Activated CD8-positive, alpha-beta memory T cell treated with anti-CD3 and anti-CD28 coated beads, Interleukin-2, amount 50 U/mL, for 1 hour (primary cell): ENCODE data around the gene HTR2A.
A peak's percentile ranks its signal among the peaks of the same experiment; 100 is the strongest.
"Not testable (repeated sequence)": the region's sequence is repeated elsewhere in the genome, so short reads cannot be mapped to it uniquely, and the experiment has no call there.

ENCODE experiments used
- DNase-seq: peaks from one replicate; pipeline ENCODE4 v3.0.0-alpha.2; 2020; ENCODE audit errors: extremely low read depth

Gene HTR2A

DNA sequence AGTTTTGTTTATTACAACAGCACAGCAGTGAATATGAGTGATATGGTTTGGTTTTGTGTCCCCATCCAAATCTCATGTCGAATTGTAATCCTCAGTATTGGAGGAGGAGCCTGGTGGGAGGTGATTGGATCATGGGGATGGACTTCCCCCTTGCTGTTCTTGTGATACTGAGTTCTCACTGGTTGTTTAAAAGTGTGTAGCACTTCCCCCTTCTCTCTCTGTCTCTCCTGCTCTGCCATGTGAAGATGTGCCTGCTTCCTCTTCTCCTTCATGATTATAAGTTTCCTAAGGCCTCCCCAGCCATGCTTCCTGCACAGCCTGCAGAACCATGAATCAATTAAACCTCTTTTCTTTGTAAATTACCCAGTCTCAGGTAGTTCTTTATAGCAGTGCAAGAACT lies 91.9 kb downstream of the HTR2A start:
- DNase-seq, result not testable (repeated sequence)

DNA sequence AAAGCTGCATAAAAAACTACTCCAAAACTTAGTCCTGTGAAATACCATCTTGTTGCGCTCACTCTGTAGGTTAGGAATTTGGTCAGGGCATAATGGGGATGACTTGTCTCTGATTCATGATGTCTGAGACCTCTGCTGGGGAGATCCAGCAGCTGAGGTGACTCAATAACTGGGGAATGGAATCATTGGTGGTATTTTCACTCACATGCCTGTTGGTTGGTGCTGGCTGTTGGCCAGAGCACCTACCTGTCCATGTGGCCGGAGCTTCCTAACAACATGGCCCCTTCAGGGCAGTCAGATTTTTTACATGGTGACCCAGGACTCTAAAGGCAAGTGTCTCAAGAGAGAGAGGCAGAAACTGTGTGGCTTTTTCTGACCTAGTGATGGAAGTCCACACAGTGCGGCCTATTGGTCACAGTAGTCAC lies 92.5 kb downstream of the HTR2A start:
- DNase-seq, result no peak

DNA sequence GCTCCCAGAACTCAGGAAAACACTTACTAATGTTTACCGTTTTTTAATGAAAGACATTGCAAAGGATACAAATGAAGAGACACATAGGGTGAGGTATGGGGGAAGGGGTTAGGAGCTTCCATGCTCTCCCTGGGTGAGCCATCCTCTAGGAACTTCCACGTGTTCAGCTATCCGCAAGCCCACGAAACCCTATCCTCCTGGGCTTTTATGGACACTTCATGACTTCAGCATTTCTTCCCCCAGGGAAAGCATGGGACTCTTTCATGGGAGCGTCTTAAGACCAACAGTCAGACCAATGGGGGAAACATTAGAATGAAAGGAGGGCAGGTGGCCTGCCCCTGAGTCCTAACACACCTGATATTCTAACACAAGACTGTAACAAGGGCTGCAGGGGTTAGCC lies 93.3 kb downstream of the HTR2A start:
- DNase-seq, result no peak

DNA sequence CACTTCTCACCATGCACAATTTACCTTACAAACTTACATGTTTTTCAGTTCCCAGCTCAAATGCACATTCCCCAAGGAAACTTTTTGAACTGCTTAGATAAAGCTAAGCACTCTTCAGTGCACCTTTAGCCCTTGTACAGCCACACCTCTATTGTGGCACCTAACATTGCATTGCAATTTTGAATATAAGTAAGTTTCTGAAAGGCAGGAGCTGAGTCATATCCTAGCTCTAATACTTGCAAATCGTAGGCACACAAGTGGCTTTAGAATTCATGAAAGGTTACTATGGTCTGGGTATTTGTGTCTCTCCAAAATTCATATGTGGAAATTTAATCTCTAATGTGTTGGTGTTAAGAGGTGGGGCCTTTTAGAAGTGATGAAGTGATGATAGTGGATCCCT lies 95.0 kb downstream of the HTR2A start:
- no peak for DNase-seq

DNA sequence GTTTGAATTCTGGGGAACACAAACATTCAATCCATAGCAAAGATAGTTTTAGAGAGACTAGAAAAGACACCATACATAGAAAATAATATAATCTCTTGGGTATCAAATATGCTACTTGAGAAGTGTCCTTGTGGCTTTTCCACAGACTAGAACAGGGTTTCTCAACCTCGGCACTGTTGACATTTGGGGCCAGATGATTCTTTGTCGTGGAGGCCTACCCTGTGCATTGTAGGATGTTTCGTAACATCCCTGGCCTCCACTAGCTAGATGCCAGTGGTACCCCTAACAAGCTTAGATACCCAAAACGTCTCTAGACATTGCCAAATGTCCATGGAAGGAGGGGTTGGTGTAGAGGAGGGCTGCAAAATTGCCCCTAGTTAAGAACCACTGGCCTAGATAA lies 97.7 kb downstream of the HTR2A start:
- no peak for DNase-seq

DNA sequence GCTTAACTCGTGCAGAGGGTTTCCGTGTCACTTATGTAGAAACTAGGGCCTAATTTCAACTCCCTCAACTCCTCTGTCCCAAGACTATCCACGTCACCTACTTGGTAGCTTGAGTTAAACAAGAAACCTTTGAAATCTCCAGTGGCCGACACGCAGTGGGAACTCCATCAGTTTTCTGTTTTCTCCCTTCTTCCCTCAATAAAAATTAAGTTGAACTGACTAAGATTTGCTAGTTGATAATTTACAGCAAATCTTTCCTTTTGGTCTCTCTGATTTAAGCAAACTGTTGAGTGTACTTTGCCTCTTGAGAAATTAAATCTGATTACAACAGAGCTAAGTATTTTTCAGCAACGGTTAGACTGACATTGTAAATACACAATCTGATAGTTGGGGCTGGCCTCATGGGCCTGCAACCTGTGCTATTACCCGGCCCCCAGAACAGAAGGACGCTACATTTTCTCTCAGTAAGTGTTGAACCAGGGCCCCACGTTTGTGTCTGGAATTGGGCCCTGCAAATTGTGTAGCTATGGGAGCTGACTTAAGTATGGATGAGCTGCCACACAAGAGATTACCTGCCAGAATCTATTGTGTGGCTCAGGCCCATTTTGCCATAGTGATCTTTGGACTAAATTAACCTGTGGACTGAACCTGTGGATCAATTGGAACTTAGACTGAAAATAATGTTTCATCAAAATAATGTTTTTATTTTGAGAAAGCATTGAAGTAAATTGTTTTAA lies 99.2 kb downstream of the HTR2A start:
- DNase-seq, result no peak

DNA sequence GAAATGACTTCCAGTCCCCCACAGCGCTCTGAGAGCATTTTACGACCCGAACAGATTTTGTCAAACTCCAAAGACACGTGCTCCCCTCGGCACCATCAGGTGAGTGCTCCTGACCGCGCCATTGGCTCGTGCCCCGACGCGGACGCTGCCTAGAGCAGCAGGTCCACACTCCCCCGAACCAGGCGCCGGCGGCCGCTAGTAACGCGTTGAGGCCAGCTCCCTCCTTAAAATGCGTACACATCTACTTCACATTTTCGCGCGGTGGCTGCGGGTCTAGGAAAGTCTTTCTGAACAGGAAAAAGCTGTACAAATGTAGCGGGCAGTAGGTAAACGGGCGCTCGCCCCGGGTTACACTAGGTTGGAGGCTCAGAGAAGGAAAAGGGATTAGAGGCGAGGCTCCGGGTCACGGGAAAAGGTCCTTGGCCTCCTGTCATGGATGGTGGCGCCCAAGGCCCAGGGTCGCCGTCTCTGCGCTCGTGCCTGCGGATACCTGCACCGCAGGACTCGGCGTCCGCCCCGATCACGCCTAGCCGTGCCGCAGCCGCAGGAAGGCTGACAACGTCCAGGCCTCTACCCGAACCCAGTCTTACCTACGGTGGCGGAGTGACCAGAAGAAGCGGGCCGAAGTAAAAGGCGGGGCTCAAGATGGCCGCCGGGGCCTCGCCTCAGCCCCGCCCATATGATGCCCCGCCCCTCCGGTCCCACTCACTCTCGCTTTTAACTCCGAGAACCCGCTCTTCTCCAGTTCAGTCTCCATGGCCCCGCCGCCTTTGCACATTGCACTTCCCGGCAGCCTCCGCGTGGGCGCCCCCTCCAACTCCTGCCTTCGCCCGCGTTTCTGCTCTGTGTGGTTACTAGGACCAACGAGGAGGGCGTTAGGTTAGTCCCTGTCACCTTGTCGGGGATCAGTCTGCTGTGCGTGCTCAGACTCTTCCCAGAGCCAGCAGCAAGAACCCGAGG lies 100.1 kb downstream of the HTR2A start, which contains the start of gene ESD:
Gene ESD (minus strand): TSS at position 647 of the 960 bp plus-strand sequence. CDS start 5,748 bp downstream, outside the sequence.
- peak; percentile 71 for DNase-seq

DNA sequence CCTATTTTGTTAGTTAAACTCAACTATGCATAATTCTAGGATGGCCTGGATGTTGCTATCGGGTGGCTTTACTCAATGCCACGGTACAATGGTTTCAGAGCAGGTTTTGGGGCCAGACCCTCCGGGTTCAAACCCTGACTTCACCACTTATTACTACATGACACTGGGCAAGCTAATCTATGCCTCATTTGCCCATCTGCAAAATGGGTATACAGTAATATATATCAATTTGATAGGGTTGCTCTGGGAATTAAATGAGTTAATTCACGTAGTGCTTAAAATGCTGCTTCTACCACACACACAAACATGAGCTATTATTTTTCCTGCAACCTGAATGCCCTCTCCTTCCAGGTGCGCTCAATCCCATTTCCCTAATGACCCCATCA lies 100.7 kb downstream of the HTR2A start:
- DNase-seq, result no peak

DNA sequence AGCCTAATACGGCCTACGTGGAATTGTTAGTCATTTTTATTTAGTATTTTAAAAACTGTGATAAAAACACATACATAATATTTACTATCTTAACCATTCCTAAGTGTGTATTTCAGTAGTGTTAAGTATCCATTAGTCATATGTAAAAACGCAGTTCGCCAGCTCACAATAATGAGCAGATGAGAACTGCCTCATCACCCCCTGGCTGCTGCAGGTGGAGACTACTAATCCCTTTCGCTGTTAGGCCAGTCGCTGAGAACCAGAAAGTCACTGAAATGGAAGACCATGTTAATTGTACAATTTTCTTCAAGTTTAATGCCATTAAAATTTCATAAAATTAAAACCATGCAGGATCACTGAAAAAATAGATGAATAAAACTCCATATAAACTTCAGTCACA lies 101.5 kb downstream of the HTR2A start:
- no peak for DNase-seq

DNA sequence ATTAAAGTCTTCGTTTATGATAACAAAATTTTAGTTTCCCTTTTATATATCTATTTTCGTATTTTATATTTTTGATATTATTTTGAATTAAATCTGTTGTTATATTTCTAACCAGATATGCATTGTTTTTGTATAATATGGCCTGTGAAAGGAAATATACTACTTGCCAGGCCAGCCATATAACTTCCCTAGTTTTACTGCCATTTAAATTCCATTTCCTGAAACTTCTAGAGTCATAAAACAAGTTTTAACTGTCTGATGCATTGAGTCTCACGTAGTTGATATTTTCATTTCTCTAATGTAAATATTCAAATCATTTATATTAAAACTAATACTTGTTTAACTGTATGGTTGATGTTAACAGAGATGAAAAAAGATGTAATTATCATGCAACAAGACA lies 113.3 kb downstream of the HTR2A start:
- no peak for DNase-seq

DNA sequence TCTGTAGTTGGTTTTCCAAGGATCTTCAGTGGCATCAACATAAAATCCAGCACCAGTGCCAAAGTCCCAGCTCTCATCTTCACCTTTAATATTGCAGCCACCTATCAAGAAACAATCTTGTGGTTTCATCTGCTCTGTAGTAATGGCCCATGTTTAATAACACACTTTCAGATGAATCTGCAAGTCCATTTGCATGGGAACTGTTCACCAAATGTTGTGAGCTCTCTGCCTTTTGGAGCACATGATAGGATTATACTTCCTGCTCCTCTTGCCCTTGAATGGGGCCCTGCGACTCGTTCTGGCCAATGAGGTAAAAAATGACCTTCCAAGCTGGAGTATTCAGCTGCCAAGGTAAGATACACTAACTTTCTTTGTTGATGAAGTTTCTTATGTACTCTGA lies 114.2 kb downstream of the HTR2A start:
- DNase-seq, result no peak

DNA sequence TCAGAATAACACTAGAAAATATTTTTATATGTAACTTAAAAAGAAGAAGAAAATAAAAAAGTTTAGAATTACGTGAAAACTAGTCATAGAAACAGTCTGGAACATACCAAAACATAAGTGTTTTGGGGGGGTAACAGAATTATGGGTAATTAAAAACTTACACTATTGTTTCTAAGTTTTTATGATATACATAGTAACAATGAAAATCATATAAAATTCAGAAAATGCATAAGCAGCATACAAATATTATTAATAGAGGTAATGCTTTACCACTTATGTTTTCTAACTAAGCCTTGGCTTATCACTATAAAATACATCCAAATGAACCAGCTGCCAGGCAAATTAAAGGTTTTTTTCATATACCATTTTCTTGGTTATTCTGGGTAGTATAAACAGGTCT lies 114.8 kb downstream of the HTR2A start:
- DNase-seq, result no peak
